DMS 273 treated with DMSO at 0.1 percent for 48 hours (cell line): Measurements from ENCODE around the gene SLC22A2.

Experiments used
- DNase-seq: peaks from one replicate; lab custom pipeline; 2025; lab: John Stamatoyannopoulos, UW

The SLC22A2 gene

GRCh38 chr6:160273750-160274149 lies 15.1 kb upstream of the SLC22A2 start:
- no peak for DNase-seq

GRCh38 chr6:160273196-160273595 lies 14.6 kb upstream of the SLC22A2 start:
- DNase-seq, result no peak

GRCh38 chr6:160272707-160273106 lies 14.1 kb upstream of the SLC22A2 start:
- DNase-seq, result no peak

- no peak for DNase-seq
Measured at GRCh38 chr6:160270347-160270746, 11.7 kb upstream of the SLC22A2 start.

GRCh38 chr6:160269771-160270170 lies 11.2 kb upstream of the SLC22A2 start:
- DNase-seq, result no peak

GRCh38 chr6:160269023-160269521 lies 10.5 kb upstream of the SLC22A2 start:
- no peak for DNase-seq

- DNase-seq, result no peak
Measured at GRCh38 chr6:160267102-160267501, 8.5 kb upstream of the SLC22A2 start.

- DNase-seq, result no peak
Measured at GRCh38 chr6:160265869-160266476, 7.4 kb upstream of the SLC22A2 start.

GRCh38 chr6:160264061-160264612 lies 5.5 kb upstream of the SLC22A2 start:
- DNase-seq, result no peak

GRCh38 chr6:160263196-160263939 lies 4.7 kb upstream of the SLC22A2 start:
- DNase-seq, result no peak

- DNase-seq, result no peak
Measured at GRCh38 chr6:160261991-160262680, 3.5 kb upstream of the SLC22A2 start.

- DNase-seq, result no peak
Measured at GRCh38 chr6:160260803-160261450, 2.3 kb upstream of the SLC22A2 start.

GRCh38 chr6:160260367-160260766 lies 1.7 kb upstream of the SLC22A2 start:
- DNase-seq, result no peak

- DNase-seq, result no peak
Measured at GRCh38 chr6:160259598-160259997, 977 bp upstream of the SLC22A2 start.

- no peak for DNase-seq
Measured at GRCh38 chr6:160259143-160259425, 463 bp upstream of the SLC22A2 start.

GRCh38 chr6:160256445-160256844 lies 2.2 kb downstream of the SLC22A2 start:
- DNase-seq, result no peak

GRCh38 chr6:160254467-160255312 lies 3.9 kb downstream of the SLC22A2 start:
- DNase-seq, result no peak

- DNase-seq, result no peak
Measured at GRCh38 chr6:160253714-160254113, 4.9 kb downstream of the SLC22A2 start.

- no peak for DNase-seq
Measured at GRCh38 chr6:160253292-160253691, 5.3 kb downstream of the SLC22A2 start.

- no peak for DNase-seq
Measured at GRCh38 chr6:160252073-160252813, 6.4 kb downstream of the SLC22A2 start.

GRCh38 chr6:160249671-160250070 lies 8.9 kb downstream of the SLC22A2 start:
- DNase-seq, result no peak
